Measurements from ENCODE around the gene GRIN3B. TPM values are rescaled to one million over a fixed set of nuclear protein-coding genes. Genes with fewer than 3 reads are reported as not detected.

The GRIN3B gene
- total and polyA plus RNA-seq, 9 of the 15 experiments (the other 6 are each of a cell fraction or from before 2014, with no cell fraction given), result 0.06 to 0.95 (median 0.19) TPM; not detected in 6

GRCh38 chr19:1045247-1045603, 45.0 kb downstream of the GRIN3B start:
- BruUV-seq (replicated peaks), result no TSS peak
- Histone ChIP-seq H3K36me3 (ENCODE audit: control insufficient read depth, insufficient read depth, low read length) (peaks cover 52% of the 10 kb centered on the region; the same call in 2 of the 3 replicates), H3K9me3 (replicated peaks; ENCODE audit: control insufficient read depth, insufficient read depth, low read depth, low read length) (no peaks in the 10 kb centered on the region), H4K20me1 (replicated peaks; ENCODE audit: control insufficient read depth, insufficient read depth, low read length) (no peaks in the 10 kb centered on the region), H3K4me2 (ENCODE audit: insufficient read depth, low read length) (no peak overlapping the region), H3K4me1 (replicated peaks in 1 of 2; ENCODE audit: control insufficient read depth in 2 of 2, insufficient read depth in 2 of 2, low read length in 2 of 2) (peaks cover 18 to 66% of the 10 kb centered on the region in 2 experiments), H3K27ac (ENCODE audit: extremely low read depth, low read depth, low read length) (no peak overlapping the region), H3K4me3 (no peak overlapping the region), H2AFZ (ENCODE audit: low read depth, low read length) (no peak overlapping the region), H3K79me2 (ENCODE audit: control insufficient read depth, insufficient read depth, low read length) (peaks cover 44% of the 10 kb centered on the region), H3K27me3 (ENCODE audit: control insufficient read depth in 2 of 2, insufficient read depth in 2 of 2, low read length in 2 of 2) (no peaks in the 10 kb centered on the region), H3K9me1 (ENCODE audit: control insufficient read depth, insufficient read depth, low read length) (no peaks in the 10 kb centered on the region), H3K9ac (ENCODE audit: insufficient read depth in 1 of 2, low read depth in 2 of 2, low read length in 2 of 2) (no peak overlapping the region)
- WGBS (ENCODE audit: insufficient coverage, low coverage, missing lambda C conversion rate), result 1% methylated on average over 10 of the region's 10 CpGs
- DNase-seq (ENCODE audit: extremely low read depth in 1 of 4, low spot score in 3 of 4) (peak; percentile 91 to 99 (median 96)), FAIRE-seq (peak; percentile 100), ATAC-seq (peak; percentile 84)
- in situ Hi-C loops (cut with MboI) (no loop called here), intact Hi-C loops (cut with micrococcal nuclease) (loop anchor here (1.0 kb wide), 1 partner anchor 224 kb away; the partner anchor contains the start of gene CIRBP)
- CTCF ChIA-PET (ENCODE audit: low intra/inter-chr PET ratio), result no interaction called here
- POLR2A ChIA-PET, result interaction anchor here (0.7 to 11.0 kb wide), 4 partner anchors 9 to 24 kb away, joined by 3 to 176 read pairs (median 4); partner anchors contain the start of genes CNN2 and RNU6-2
- no peak for TF ChIP-seq RBM15 (IDR thresholded peaks at IDR 0.05; ENCODE audit: insufficient read depth, low read length)
- peak; percentile 66 for TF ChIP-seq SP2 (IDR thresholded peaks at IDR 0.05; ENCODE audit: extremely low read depth, low read depth, low read length, poor library complexity, severe bottlenecking)
- TF ChIP-seq ETV1 (tag; conservative IDR thresholded peaks at IDR 0.05; ENCODE audit: low read depth), result no peak
- peak; percentile 85 for TF ChIP-seq FOS (IDR thresholded peaks at IDR 0.05; ENCODE audit: extremely low read depth, insufficient read length)
- TF ChIP-seq, protein P1, sequence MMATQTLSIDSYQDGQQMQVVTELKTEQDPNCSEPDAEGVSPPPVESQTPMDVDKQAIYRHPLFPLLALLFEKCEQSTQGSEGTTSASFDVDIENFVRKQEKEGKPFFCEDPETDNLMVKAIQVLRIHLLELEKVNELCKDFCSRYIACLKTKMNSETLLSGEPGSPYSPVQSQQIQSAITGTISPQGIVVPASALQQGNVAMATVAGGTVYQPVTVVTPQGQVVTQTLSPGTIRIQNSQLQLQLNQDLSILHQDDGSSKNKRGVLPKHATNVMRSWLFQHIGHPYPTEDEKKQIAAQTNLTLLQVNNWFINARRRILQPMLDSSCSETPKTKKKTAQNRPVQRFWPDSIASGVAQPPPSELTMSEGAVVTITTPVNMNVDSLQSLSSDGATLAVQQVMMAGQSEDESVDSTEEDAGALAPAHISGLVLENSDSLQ (IDR thresholded peaks at IDR 0.05), result peak; percentile 97
- TF ChIP-seq MYNN (IDR thresholded peaks at IDR 0.05), result 0 out of 2 replicates have a peak, but pooled peaks have one; percentile 7
- TF ChIP-seq MYNN (CRISPR knock-in tag; IDR thresholded peaks at IDR 0.05), result no peak
- peak; percentile 63 for TF ChIP-seq MBD2 (IDR thresholded peaks at IDR 0.05; ENCODE audit: borderline replicate concordance, low read depth)
- peak; percentile 48 for TF ChIP-seq VEZF1 (CRISPR knock-in tag; IDR thresholded peaks at IDR 0.05)
- no peak for TF ChIP-seq ARNT (IDR thresholded peaks at IDR 0.05)
- TF ChIP-seq ZEB2 (IDR thresholded peaks at IDR 0.05), result 0 out of 2 replicates have a peak, but pooled peaks have one; percentile 35
- no peak for TF ChIP-seq ZNF589 (CRISPR knock-in tag; IDR thresholded peaks at IDR 0.05; ENCODE audit: low read depth)
- TF ChIP-seq FOXK2 (conservative IDR thresholded peaks at IDR 0.05 in 1 of 2, IDR thresholded peaks at IDR 0.05 in 1 of 2; ENCODE audit: low read depth in 2 of 2), result peak in 1 of 2 experiments; percentile 43; a peak in 1 of 4 replicates
- TF ChIP-seq, protein P2, sequence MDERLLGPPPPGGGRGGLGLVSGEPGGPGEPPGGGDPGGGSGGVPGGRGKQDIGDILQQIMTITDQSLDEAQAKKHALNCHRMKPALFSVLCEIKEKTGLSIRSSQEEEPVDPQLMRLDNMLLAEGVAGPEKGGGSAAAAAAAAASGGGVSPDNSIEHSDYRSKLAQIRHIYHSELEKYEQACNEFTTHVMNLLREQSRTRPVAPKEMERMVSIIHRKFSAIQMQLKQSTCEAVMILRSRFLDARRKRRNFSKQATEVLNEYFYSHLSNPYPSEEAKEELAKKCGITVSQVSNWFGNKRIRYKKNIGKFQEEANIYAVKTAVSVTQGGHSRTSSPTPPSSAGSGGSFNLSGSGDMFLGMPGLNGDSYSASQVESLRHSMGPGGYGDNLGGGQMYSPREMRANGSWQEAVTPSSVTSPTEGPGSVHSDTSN (CRISPR knock-in tag; IDR thresholded peaks at IDR 0.05; ENCODE audit: low read depth), result peak; percentile 58
- TF ChIP-seq, protein P2 (tag; conservative IDR thresholded peaks at IDR 0.05; ENCODE audit: low read depth), result peak; percentile 76
- TF ChIP-seq ARID3B (CRISPR knock-in tag; IDR thresholded peaks at IDR 0.05; ENCODE audit: borderline replicate concordance), result no peak
- no peak for TF ChIP-seq HEY1 (CRISPR knock-in tag; IDR thresholded peaks at IDR 0.05; ENCODE audit: borderline replicate concordance)

Measured in K562 (cell line).